ENCODE measurements around the gene ARID3C.
A peak's percentile ranks its signal among the peaks of the same experiment; 100 is the strongest.

ARID3C gene

GRCh38 chr9:34591917-34592866 is 36.7 kb downstream of the ARID3C start:
- no peak for DNase-seq

GRCh38 chr9:34591248-34591916 is 37.5 kb downstream of the ARID3C start:
- DNase-seq: peak; percentile 67

GRCh38 chr9:34590381-34591247 is 38.3 kb downstream of the ARID3C start:
- no peak for DNase-seq

GRCh38 chr9:34589636-34590380 is 39.1 kb downstream of the ARID3C start, which contains the start of gene CNTFR:
Gene CNTFR, minus strand, starts transcription at chr9:34589724. Its CDS starts 20,743 bp downstream, at chr9:34568981.
- DNase-seq: no peak

- DNase-seq: no peak
These were observed 39.9 kb downstream of the ARID3C start for GRCh38 chr9:34588671-34589635.

- DNase-seq: no peak
These were observed 41.6 kb downstream of the ARID3C start for GRCh38 chr9:34587271-34587670.

- no peak for DNase-seq
These were observed 42.8 kb downstream of the ARID3C start for GRCh38 chr9:34585946-34586669.

- no peak for DNase-seq
These were observed 43.9 kb downstream of the ARID3C start for GRCh38 chr9:34584970-34585369.

- DNase-seq: no peak
These were observed 46.1 kb downstream of the ARID3C start for GRCh38 chr9:34582787-34583186.

GRCh38 chr9:34581318-34581717 is 47.5 kb downstream of the ARID3C start:
- no peak for DNase-seq

GRCh38 chr9:34580358-34580757 is 48.5 kb downstream of the ARID3C start:
- DNase-seq: no peak

GRCh38 chr9:34579808-34580163 is 49.1 kb downstream of the ARID3C start:
- no peak for DNase-seq

- DNase-seq: no peak
These were observed 49.6 kb downstream of the ARID3C start for GRCh38 chr9:34579104-34579807.

GRCh38 chr9:34578241-34579103 is 50.4 kb downstream of the ARID3C start:
- DNase-seq: no peak

GRCh38 chr9:34577400-34578240 is 51.2 kb downstream of the ARID3C start:
- DNase-seq: no peak

GRCh38 chr9:34576597-34577399 is 52.1 kb downstream of the ARID3C start:
- no peak for DNase-seq

Measured in CD4-positive, alpha-beta T cell treated with Interferon gamma for 1 hour (primary cell).